Loucy (cell line): Measurements from ENCODE around the gene PEX16.

Experiments
- CTCF ChIP-seq: fragments of 200-600 bp; sonication (generic); conservative IDR thresholded peaks from 2 replicates; pipeline ENCODE4 v1.5.1; 2014; ENCODE audit warnings: mild to moderate bottlenecking, antibody characterized with exemption, low read length
- EZH2phosphoT487 ChIP-seq: fragments of 200-600 bp; IDR thresholded peaks from 2 replicates; pipeline ENCODE4 v1.6.1; 2018; ENCODE audit warnings: antibody characterized with exemption, mild to moderate bottlenecking, moderate library complexity, borderline replicate concordance

- TF ChIP-seq CTCF (no peak), EZH2phosphoT487 (no peak)
Observed at GRCh38 chr11:45886816-45887520, 30.7 kb downstream of the PEX16 start.
